ENCODE results near the gene CHN2. TPM values are rescaled to one million over a fixed set of nuclear protein-coding genes. Genes with fewer than 3 reads are reported as not detected.
A peak's percentile ranks its signal among the peaks of the same experiment; 100 is the strongest.

The CHN2 gene
- total RNA-seq, 1 experiment from 2014 or later: 5.0 TPM

DNA sequence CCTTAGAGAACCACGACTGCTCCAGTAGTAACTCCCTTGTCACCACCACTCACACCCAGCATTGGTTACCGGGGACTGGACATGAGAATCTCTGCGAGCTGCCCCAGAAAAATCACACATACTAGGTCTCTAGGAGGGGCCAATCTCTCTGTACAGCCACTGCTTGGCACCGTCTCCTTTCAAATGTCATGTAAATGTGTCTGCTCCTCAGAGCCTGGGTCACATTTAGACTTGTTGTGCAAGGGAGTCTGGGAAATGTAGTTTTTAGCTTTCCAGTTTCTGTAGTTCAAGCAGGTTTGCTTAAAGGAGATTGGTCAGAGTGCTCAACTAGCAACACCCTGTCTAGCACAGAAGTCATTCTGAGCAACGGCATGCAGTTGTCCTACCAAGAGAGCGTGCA lies 60.0 kb downstream of the CHN2 start:
- no peak overlapping the region for H3K27ac Mint-ChIP-seq
- POLR2A ChIA-PET: no interaction called here
- peaks cover 5% of the 10 kb centered on the region for H3K4me1 Mint-ChIP-seq
- no peaks in the 10 kb centered on the region for H3K36me3 Mint-ChIP-seq
- H3K27me3 Mint-ChIP-seq (ENCODE audit: low read depth): no peaks in the 10 kb centered on the region
- CTCF ChIA-PET: interaction anchor here (1.2 to 1.8 kb wide), 2 partner anchors 10 to 65 kb away, joined by 5 read pairs; no protein-coding TSS in a partner anchor
- DNase-seq (ENCODE audit: low spot score) (no peak), ATAC-seq (peak; percentile 98)
- H3K4me3 Mint-ChIP-seq: no peak overlapping the region
- TF ChIP-seq MXD4 (CRISPR knock-in tag; IDR thresholded peaks at IDR 0.05; ENCODE audit: borderline replicate concordance): no peak
- TF ChIP-seq MYBL2 (CRISPR knock-in tag; IDR thresholded peaks at IDR 0.05): no peak
- TF ChIP-seq, protein P1, sequence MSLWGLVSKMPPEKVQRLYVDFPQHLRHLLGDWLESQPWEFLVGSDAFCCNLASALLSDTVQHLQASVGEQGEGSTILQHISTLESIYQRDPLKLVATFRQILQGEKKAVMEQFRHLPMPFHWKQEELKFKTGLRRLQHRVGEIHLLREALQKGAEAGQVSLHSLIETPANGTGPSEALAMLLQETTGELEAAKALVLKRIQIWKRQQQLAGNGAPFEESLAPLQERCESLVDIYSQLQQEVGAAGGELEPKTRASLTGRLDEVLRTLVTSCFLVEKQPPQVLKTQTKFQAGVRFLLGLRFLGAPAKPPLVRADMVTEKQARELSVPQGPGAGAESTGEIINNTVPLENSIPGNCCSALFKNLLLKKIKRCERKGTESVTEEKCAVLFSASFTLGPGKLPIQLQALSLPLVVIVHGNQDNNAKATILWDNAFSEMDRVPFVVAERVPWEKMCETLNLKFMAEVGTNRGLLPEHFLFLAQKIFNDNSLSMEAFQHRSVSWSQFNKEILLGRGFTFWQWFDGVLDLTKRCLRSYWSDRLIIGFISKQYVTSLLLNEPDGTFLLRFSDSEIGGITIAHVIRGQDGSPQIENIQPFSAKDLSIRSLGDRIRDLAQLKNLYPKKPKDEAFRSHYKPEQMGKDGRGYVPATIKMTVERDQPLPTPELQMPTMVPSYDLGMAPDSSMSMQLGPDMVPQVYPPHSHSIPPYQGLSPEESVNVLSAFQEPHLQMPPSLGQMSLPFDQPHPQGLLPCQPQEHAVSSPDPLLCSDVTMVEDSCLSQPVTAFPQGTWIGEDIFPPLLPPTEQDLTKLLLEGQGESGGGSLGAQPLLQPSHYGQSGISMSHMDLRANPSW (CRISPR knock-in tag; conservative IDR thresholded peaks at IDR 0.05; ENCODE audit: low read depth): no peak
- no peak for TF ChIP-seq ZNF416 (CRISPR knock-in tag; IDR thresholded peaks at IDR 0.05)
- TF ChIP-seq, protein P2, sequence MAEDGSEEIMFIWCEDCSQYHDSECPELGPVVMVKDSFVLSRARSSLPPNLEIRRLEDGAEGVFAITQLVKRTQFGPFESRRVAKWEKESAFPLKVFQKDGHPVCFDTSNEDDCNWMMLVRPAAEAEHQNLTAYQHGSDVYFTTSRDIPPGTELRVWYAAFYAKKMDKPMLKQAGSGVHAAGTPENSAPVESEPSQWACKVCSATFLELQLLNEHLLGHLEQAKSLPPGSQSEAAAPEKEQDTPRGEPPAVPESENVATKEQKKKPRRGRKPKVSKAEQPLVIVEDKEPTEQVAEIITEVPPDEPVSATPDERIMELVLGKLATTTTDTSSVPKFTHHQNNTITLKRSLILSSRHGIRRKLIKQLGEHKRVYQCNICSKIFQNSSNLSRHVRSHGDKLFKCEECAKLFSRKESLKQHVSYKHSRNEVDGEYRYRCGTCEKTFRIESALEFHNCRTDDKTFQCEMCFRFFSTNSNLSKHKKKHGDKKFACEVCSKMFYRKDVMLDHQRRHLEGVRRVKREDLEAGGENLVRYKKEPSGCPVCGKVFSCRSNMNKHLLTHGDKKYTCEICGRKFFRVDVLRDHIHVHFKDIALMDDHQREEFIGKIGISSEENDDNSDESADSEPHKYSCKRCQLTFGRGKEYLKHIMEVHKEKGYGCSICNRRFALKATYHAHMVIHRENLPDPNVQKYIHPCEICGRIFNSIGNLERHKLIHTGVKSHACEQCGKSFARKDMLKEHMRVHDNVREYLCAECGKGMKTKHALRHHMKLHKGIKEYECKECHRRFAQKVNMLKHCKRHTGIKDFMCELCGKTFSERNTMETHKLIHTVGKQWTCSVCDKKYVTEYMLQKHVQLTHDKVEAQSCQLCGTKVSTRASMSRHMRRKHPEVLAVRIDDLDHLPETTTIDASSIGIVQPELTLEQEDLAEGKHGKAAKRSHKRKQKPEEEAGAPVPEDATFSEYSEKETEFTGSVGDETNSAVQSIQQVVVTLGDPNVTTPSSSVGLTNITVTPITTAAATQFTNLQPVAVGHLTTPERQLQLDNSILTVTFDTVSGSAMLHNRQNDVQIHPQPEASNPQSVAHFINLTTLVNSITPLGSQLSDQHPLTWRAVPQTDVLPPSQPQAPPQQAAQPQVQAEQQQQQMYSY (CRISPR knock-in tag; IDR thresholded peaks at IDR 0.05): no peak
- TF ChIP-seq, protein P3, sequence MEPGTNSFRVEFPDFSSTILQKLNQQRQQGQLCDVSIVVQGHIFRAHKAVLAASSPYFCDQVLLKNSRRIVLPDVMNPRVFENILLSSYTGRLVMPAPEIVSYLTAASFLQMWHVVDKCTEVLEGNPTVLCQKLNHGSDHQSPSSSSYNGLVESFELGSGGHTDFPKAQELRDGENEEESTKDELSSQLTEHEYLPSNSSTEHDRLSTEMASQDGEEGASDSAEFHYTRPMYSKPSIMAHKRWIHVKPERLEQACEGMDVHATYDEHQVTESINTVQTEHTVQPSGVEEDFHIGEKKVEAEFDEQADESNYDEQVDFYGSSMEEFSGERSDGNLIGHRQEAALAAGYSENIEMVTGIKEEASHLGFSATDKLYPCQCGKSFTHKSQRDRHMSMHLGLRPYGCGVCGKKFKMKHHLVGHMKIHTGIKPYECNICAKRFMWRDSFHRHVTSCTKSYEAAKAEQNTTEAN (CRISPR knock-in tag; IDR thresholded peaks at IDR 0.05): no peak
- no peak for TF ChIP-seq FOXJ3 (CRISPR knock-in tag; IDR thresholded peaks at IDR 0.05; ENCODE audit: borderline replicate concordance)
- H3K9me3 Mint-ChIP-seq: peaks cover 2% of the 10 kb centered on the region; the same call in 1 of the 2 replicates

DNA sequence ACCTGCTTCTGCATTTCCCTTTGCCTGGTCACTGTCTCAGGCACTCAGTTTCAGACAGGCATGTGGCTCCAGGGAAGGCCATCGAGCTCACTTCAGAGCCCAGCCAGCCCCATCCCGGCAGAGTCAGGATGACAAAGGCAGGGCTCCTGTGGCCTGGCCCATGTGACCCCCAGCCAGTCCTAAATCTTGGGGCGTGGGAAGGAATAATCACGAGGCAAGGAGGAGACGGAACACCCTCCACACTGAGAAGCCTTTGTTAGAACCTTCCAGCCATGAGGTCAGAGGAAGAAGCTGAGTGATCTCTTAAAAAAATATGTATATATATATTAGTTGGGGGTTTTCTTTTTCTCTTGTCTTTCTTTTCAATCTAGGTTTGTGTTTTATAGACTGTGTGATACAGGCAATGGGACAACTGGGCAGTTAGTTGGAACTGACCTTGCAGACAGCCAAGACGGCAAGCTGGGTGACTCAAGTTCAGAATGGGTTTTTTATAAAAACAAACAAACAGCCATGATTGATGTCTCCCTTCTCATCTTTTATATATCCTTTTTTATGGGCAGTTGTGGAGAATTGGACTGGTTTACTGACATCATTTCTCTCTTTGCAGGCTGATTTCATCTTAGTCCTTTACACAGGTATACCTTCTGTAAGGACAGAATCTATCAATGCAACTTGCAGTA lies 60.8 kb downstream of the CHN2 start:
- ATAC-seq (no peak; the same call in 1 of the 2 replicates), DNase-seq (ENCODE audit: low spot score) (no peak)
- CTCF ChIA-PET: interaction anchor here (1.2 to 1.8 kb wide), 2 partner anchors 11 to 66 kb away, joined by 5 read pairs; no protein-coding TSS in a partner anchor
- H3K27ac Mint-ChIP-seq: no peak overlapping the region
- peaks cover 5% of the 10 kb centered on the region for H3K4me1 Mint-ChIP-seq
- POLR2A ChIA-PET: no interaction called here
- TF ChIP-seq ZNF317 (CRISPR knock-in tag; IDR thresholded peaks at IDR 0.05; ENCODE audit: borderline replicate concordance, low read depth): no peak
- TF ChIP-seq RELA (CRISPR knock-in tag; IDR thresholded peaks at IDR 0.05; ENCODE audit: borderline replicate concordance): no peak
- no peak for TF ChIP-seq NFATC4 (CRISPR knock-in tag; IDR thresholded peaks at IDR 0.05)
- TF ChIP-seq, protein P4, sequence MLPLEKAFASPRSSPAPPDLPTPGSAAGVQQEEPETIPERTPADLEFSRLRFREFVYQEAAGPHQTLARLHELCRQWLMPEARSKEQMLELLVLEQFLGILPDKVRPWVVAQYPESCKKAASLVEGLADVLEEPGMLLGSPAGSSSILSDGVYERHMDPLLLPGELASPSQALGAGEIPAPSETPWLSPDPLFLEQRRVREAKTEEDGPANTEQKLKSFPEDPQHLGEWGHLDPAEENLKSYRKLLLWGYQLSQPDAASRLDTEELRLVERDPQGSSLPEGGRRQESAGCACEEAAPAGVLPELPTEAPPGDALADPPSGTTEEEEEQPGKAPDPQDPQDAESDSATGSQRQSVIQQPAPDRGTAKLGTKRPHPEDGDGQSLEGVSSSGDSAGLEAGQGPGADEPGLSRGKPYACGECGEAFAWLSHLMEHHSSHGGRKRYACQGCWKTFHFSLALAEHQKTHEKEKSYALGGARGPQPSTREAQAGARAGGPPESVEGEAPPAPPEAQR (CRISPR knock-in tag; IDR thresholded peaks at IDR 0.05): no peak
- TF ChIP-seq FOXJ3 (CRISPR knock-in tag; IDR thresholded peaks at IDR 0.05; ENCODE audit: borderline replicate concordance): no peak
- TF ChIP-seq, protein P5, sequence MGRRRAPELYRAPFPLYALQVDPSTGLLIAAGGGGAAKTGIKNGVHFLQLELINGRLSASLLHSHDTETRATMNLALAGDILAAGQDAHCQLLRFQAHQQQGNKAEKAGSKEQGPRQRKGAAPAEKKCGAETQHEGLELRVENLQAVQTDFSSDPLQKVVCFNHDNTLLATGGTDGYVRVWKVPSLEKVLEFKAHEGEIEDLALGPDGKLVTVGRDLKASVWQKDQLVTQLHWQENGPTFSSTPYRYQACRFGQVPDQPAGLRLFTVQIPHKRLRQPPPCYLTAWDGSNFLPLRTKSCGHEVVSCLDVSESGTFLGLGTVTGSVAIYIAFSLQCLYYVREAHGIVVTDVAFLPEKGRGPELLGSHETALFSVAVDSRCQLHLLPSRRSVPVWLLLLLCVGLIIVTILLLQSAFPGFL (CRISPR knock-in tag; IDR thresholded peaks at IDR 0.05; ENCODE audit: borderline replicate concordance): no peak
- TF ChIP-seq, protein P6, sequence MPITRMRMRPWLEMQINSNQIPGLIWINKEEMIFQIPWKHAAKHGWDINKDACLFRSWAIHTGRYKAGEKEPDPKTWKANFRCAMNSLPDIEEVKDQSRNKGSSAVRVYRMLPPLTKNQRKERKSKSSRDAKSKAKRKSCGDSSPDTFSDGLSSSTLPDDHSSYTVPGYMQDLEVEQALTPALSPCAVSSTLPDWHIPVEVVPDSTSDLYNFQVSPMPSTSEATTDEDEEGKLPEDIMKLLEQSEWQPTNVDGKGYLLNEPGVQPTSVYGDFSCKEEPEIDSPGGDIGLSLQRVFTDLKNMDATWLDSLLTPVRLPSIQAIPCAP (CRISPR knock-in tag; IDR thresholded peaks at IDR 0.05): no peak
- TF ChIP-seq FOXP1 (CRISPR knock-in tag; IDR thresholded peaks at IDR 0.05; ENCODE audit: borderline replicate concordance): no peak
- no peak for TF ChIP-seq ZNF121 (CRISPR knock-in tag; IDR thresholded peaks at IDR 0.05)
- TF ChIP-seq, protein P7, sequence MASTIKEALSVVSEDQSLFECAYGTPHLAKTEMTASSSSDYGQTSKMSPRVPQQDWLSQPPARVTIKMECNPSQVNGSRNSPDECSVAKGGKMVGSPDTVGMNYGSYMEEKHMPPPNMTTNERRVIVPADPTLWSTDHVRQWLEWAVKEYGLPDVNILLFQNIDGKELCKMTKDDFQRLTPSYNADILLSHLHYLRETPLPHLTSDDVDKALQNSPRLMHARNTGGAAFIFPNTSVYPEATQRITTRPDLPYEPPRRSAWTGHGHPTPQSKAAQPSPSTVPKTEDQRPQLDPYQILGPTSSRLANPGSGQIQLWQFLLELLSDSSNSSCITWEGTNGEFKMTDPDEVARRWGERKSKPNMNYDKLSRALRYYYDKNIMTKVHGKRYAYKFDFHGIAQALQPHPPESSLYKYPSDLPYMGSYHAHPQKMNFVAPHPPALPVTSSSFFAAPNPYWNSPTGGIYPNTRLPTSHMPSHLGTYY (CRISPR knock-in tag; IDR thresholded peaks at IDR 0.05): no peak
- TF ChIP-seq, protein P8, sequence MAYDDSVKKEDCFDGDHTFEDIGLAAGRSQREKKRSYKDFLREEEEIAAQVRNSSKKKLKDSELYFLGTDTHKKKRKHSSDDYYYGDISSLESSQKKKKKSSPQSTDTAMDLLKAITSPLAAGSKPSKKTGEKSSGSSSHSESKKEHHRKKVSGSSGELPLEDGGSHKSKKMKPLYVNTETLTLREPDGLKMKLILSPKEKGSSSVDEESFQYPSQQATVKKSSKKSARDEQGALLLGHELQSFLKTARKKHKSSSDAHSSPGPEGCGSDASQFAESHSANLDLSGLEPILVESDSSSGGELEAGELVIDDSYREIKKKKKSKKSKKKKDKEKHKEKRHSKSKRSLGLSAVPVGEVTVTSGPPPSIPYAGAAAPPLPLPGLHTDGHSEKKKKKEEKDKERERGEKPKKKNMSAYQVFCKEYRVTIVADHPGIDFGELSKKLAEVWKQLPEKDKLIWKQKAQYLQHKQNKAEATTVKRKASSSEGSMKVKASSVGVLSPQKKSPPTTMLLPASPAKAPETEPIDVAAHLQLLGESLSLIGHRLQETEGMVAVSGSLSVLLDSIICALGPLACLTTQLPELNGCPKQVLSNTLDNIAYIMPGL (CRISPR knock-in tag; IDR thresholded peaks at IDR 0.05): no peak
- no peak for TF ChIP-seq SOX15 (CRISPR knock-in tag; IDR thresholded peaks at IDR 0.05)
- H3K27me3 Mint-ChIP-seq (ENCODE audit: low read depth): no peaks in the 10 kb centered on the region
- no peak overlapping the region for H3K4me3 Mint-ChIP-seq
- no peaks in the 10 kb centered on the region for H3K36me3 Mint-ChIP-seq
- H3K9me3 Mint-ChIP-seq: peaks cover 2% of the 10 kb centered on the region; the same call in 1 of the 2 replicates

All from WTC11 (cell line).